Panc1 (cell line): ENCODE data around the gene ZNRF3. TPM values are rescaled to one million over a fixed set of nuclear protein-coding genes. Genes with fewer than 3 reads are reported as not detected.

ENCODE experiments used
- ATAC-seq: fragments of 200-7000 bp; cut with Tn5 transposase; 2 replicates; pipeline ENCODE4 v1.9.1; 2020; ENCODE audit warnings: mild to moderate bottlenecking, moderate library complexity
- BruUV-seq: library from RNA; stranded (reverse); fragments of 400-500 nt; replicated peaks from 2 replicates; lab custom pipeline; 2021; lab: Mats Ljungman, UMichigan
- CTCF ChIA-PET: fragments of 300-600 bp; sonication (Branson Sonifier 250); formaldehyde crosslinking; loops from one replicate; lab custom pipeline; 2022; ENCODE audit warnings: antibody characterized with exemption; lab: Charles Lee
- POLR2A ChIA-PET: fragments of 300-600 bp; sonication (Branson Sonifier 250); formaldehyde crosslinking; loops from one replicate; lab custom pipeline; 2022; ENCODE audit warnings: antibody characterized with exemption; lab: Charles Lee
- DNase-seq: peaks from one replicate; pipeline ENCODE4 v3.0.0-alpha.2; 2010; ENCODE audit warnings: low read depth, low spot score
- H3K27ac ChIP-seq: 2 replicates; pipeline ENCODE4 v1.5.1; 2011; ENCODE audit warnings: mild to moderate bottlenecking, low read length, inconsistent platforms
- H3K27me3 ChIP-seq: fragments of 200-500 bp; sonication (Bioruptor generic); 2 replicates; pipeline ENCODE4 v1.6.0; 2014; ENCODE audit warnings: low read length, inconsistent platforms; ENCODE audit not compliant: control insufficient read depth, insufficient read depth
- H3K36me3 ChIP-seq: fragments of 200-500 bp; sonication (Bioruptor generic); 2 replicates; pipeline ENCODE4 v1.5.1; 2014; ENCODE audit warnings: inconsistent platforms, mild to moderate bottlenecking, low read length, moderate library complexity; ENCODE audit not compliant: control insufficient read depth, insufficient read depth
- H3K4me1 ChIP-seq: 2 replicates; pipeline ENCODE4 v1.5.1; 2011; ENCODE audit warnings: inconsistent platforms, mild to moderate bottlenecking, low read length, moderate library complexity; ENCODE audit not compliant: control insufficient read depth, insufficient read depth
- H3K4me3 ChIP-seq, 2 experiments: 2 replicates each; pipeline ENCODE4 v1.5.1; 2011 to 2012; ENCODE audit warnings: low read depth in 2 of 2, low read length in 2 of 2, mild to moderate bottlenecking in 2 of 2, inconsistent platforms in 1 of 2, moderate library complexity in 1 of 2
- H3K9me3 ChIP-seq: fragments of 200-500 bp; sonication (Bioruptor generic); 2 replicates; pipeline ENCODE4 v1.5.1; 2014; ENCODE audit warnings: low read depth, mild to moderate bottlenecking, inconsistent platforms, low read length, moderate library complexity; ENCODE audit not compliant: control insufficient read depth, insufficient read depth
- POLR2AphosphoS5 ChIP-seq: IDR thresholded peaks from 2 replicates; pipeline ENCODE4 v1.6.1; 2012; ENCODE audit warnings: mild to moderate bottlenecking, low read depth, low read length, moderate library complexity
- SIN3A ChIP-seq: IDR thresholded peaks from 2 replicates; pipeline ENCODE4 v1.6.1; 2012; ENCODE audit warnings: low read depth, mild to moderate bottlenecking, low read length, moderate library complexity, borderline replicate concordance; ENCODE audit not compliant: insufficient read depth
- TCF7L2 ChIP-seq: IDR thresholded peaks from 2 replicates; pipeline ENCODE4 v1.6.1; 2011; ENCODE audit warnings: mild to moderate bottlenecking, low read depth, low read length, inconsistent platforms
- in situ Hi-C: cut with HindIII; loops from 2 replicates; pipeline ENCODE4 v1.10.0; 2016; ENCODE audit warnings: low sequenced_read_pairs, low pct_unique_long_range_greater_than_20kb
- intact Hi-C: fragments of 100-400 bp; cut with micrococcal nuclease; formaldehyde crosslinking; loops from one replicate; pipeline ENCODE4 v1.10.0; 2022; ENCODE audit not compliant: unreplicated experiment
- total RNA-seq: library from RNA; stranded (reverse); gene quantifications from one replicate; pipeline ENCODE4 v1.2.1, GENCODE V29; 2021; ENCODE audit not compliant: unreplicated experiment
- TF ChIP-seq, protein P1 (sequence below), 2 experiments: IDR thresholded peaks; 2 replicates each; pipeline ENCODE4 v1.6.1; 2011 to 2012; ENCODE audit warnings: low read depth in 2 of 2, control low read depth in 1 of 2, low read length in 1 of 2, mild to moderate bottlenecking in 1 of 2, moderate library complexity in 1 of 2; ENCODE audit not compliant: insufficient read depth in 1 of 2
- TF ChIP-seq, protein P2 (sequence below): fragments of 450-650 bp; IDR thresholded peaks from 2 replicates; pipeline ENCODE4 v1.5.1; 2017; ENCODE audit warnings: mild to moderate bottlenecking

Gene ZNRF3
- total RNA-seq, 1 experiment from 2014 or later, result 7.3 TPM

DNA sequence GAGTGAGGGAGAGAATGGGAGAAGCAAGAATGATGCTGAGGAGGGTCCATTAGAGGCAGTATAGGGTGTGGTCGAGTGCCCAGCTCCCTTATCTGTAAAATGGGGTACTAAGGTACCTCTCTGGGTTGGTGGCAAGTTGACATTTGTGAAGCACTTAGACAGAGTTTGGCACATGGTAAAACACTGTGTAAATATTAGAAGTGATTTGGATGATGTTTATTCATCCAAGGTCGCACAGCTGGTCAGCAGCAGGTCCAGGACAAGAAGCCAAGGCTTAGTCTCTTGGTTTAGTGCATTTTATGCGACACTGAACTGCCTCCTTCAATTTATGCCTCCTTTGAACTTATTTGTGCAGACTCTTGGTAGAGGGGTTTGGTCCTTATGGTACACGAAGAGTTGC is 208.9 kb downstream of the ZNRF3 start:
- in situ Hi-C loops, result no loop called here
- no peak for DNase-seq
- ATAC-seq, result no peak
- no TSS peak for BruUV-seq
- no peaks in the 10 kb centered on the region for H3K4me1 ChIP-seq
- H3K27ac ChIP-seq, result no peak overlapping the region
- H3K9me3 ChIP-seq, result no peaks in the 10 kb centered on the region
- POLR2A ChIA-PET, result no interaction called here
- H3K4me3 ChIP-seq, result no peak overlapping the region
- H3K36me3 ChIP-seq, result no peaks in the 10 kb centered on the region
- intact Hi-C loops, result no loop called here
- H3K27me3 ChIP-seq, result no peaks in the 10 kb centered on the region
- TF ChIP-seq POLR2AphosphoS5 (no peak), SIN3A (no peak), TCF7L2 (no peak)
- TF ChIP-seq, protein P1, sequence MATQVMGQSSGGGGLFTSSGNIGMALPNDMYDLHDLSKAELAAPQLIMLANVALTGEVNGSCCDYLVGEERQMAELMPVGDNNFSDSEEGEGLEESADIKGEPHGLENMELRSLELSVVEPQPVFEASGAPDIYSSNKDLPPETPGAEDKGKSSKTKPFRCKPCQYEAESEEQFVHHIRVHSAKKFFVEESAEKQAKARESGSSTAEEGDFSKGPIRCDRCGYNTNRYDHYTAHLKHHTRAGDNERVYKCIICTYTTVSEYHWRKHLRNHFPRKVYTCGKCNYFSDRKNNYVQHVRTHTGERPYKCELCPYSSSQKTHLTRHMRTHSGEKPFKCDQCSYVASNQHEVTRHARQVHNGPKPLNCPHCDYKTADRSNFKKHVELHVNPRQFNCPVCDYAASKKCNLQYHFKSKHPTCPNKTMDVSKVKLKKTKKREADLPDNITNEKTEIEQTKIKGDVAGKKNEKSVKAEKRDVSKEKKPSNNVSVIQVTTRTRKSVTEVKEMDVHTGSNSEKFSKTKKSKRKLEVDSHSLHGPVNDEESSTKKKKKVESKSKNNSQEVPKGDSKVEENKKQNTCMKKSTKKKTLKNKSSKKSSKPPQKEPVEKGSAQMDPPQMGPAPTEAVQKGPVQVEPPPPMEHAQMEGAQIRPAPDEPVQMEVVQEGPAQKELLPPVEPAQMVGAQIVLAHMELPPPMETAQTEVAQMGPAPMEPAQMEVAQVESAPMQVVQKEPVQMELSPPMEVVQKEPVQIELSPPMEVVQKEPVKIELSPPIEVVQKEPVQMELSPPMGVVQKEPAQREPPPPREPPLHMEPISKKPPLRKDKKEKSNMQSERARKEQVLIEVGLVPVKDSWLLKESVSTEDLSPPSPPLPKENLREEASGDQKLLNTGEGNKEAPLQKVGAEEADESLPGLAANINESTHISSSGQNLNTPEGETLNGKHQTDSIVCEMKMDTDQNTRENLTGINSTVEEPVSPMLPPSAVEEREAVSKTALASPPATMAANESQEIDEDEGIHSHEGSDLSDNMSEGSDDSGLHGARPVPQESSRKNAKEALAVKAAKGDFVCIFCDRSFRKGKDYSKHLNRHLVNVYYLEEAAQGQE (IDR thresholded peaks at IDR 0.05; ENCODE audit: insufficient read depth in 1 of 2, low read depth in 2 of 2, low read length in 1 of 2), result no peak
- TF ChIP-seq, protein P2, sequence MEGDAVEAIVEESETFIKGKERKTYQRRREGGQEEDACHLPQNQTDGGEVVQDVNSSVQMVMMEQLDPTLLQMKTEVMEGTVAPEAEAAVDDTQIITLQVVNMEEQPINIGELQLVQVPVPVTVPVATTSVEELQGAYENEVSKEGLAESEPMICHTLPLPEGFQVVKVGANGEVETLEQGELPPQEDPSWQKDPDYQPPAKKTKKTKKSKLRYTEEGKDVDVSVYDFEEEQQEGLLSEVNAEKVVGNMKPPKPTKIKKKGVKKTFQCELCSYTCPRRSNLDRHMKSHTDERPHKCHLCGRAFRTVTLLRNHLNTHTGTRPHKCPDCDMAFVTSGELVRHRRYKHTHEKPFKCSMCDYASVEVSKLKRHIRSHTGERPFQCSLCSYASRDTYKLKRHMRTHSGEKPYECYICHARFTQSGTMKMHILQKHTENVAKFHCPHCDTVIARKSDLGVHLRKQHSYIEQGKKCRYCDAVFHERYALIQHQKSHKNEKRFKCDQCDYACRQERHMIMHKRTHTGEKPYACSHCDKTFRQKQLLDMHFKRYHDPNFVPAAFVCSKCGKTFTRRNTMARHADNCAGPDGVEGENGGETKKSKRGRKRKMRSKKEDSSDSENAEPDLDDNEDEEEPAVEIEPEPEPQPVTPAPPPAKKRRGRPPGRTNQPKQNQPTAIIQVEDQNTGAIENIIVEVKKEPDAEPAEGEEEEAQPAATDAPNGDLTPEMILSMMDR, result no peak
- CTCF ChIA-PET, result no interaction called here

DNA sequence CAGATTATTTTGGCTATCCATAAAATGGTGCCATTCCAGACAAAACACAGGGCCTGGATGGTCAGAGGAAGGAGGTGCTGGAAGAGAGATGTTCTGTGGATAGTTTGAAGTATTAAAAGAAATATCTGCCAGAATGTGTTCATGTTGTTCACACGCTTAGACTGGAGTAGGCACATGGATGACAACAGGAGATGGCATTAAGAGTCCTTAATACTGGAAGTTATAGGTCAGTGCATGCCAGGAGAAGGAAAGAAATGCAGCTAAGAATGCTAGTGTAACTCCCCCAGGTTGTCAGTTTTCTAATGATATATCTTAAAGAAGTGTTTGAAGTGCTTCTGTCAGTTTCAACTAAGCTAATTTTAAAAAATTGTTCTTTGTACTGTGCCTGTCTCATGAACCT is 209.7 kb downstream of the ZNRF3 start:
- H3K9me3 ChIP-seq, result no peaks in the 10 kb centered on the region
- in situ Hi-C loops, result no loop called here
- no peaks in the 10 kb centered on the region for H3K4me1 ChIP-seq
- H3K4me3 ChIP-seq, result no peak overlapping the region
- no peak for DNase-seq
- ATAC-seq, result no peak
- intact Hi-C loops, result no loop called here
- TF ChIP-seq SIN3A (no peak), TCF7L2 (no peak), POLR2AphosphoS5 (no peak)
- TF ChIP-seq, protein P2, result no peak
- TF ChIP-seq, protein P1 (IDR thresholded peaks at IDR 0.05; ENCODE audit: insufficient read depth in 1 of 2, low read depth in 2 of 2, low read length in 1 of 2), result no peak
- CTCF ChIA-PET, result no interaction called here
- POLR2A ChIA-PET, result no interaction called here
- no TSS peak for BruUV-seq
- H3K27ac ChIP-seq, result no peak overlapping the region
- no peaks in the 10 kb centered on the region for H3K36me3 ChIP-seq
- no peaks in the 10 kb centered on the region for H3K27me3 ChIP-seq
